Transverse colon (tissue), 4 donors: ENCODE measurements around the gene QKI.

Experiments
- EP300 ChIP-seq: sonication (generic); formaldehyde crosslinking; IDR thresholded peaks from one replicate; pipeline ENCODE4 v1.6.1; 2017; ENCODE audit warnings: antibody characterized with exemption, low read depth
- POLR2A ChIP-seq: fragments of 450-650 bp; IDR thresholded peaks from one replicate; pipeline ENCODE4 v1.6.1; 2016; ENCODE audit warnings: antibody characterized with exemption, mild to moderate bottlenecking, moderate library complexity
- POLR2AphosphoS5 ChIP-seq, 3 donors: sonication (generic); formaldehyde crosslinking; IDR thresholded peaks; one replicate each; pipeline ENCODE4 v1.6.1; 2016; ENCODE audit warnings: antibody characterized with exemption in 3 of 3
- TF ChIP-seq, protein P1 (sequence below), 5 experiments: fragments of 200-600 bp in 3 of 5; fragments of 450-650 bp in 2 of 5; sonication (generic) in 3 of 5; IDR thresholded peaks; 1 replicate in 2 of 5; 2 replicates in 3 of 5; pipeline ENCODE4 v1.5.1; 2016 to 2017; ENCODE audit warnings: antibody characterized with exemption in 5 of 5, inconsistent platforms in 3 of 5, mild to moderate bottlenecking in 2 of 5, moderate library complexity in 1 of 5

DNA sequence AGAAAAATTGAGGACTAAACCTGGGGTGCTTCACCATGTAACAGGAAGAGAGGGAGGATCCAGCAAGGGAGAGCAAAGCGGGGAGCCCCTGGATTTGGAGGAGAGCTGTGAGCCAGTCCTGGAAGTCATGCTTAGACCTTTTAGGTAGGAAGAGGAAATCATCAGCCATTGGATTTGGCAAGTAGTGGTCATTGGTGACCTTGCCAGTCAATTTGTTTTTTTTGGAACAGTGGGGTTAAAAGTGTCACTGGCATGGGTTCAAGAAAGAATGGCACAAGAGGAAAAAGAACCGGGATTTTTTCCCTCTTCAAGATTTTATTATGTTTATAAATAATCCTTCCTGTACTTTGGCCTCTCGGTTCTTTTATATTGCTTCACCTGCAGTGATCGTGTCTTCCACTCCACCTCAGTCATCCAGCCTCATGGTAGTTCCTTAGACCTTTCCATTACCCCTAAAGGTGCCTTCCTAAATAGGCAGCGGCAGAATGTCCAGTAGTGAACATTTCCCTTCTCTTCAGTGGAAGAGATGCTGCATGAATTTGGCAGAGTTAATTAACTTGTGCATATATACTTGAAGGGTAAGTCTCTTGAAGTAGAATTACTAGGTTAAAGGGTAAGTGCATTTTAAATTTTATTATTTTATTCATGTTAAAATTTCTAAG is 124.7 kb downstream of the QKI start:
- TF ChIP-seq POLR2AphosphoS5 (IDR thresholded peaks at IDR 0.05) (no peak), EP300 (no peak), POLR2A (no peak)
- TF ChIP-seq, protein P1, sequence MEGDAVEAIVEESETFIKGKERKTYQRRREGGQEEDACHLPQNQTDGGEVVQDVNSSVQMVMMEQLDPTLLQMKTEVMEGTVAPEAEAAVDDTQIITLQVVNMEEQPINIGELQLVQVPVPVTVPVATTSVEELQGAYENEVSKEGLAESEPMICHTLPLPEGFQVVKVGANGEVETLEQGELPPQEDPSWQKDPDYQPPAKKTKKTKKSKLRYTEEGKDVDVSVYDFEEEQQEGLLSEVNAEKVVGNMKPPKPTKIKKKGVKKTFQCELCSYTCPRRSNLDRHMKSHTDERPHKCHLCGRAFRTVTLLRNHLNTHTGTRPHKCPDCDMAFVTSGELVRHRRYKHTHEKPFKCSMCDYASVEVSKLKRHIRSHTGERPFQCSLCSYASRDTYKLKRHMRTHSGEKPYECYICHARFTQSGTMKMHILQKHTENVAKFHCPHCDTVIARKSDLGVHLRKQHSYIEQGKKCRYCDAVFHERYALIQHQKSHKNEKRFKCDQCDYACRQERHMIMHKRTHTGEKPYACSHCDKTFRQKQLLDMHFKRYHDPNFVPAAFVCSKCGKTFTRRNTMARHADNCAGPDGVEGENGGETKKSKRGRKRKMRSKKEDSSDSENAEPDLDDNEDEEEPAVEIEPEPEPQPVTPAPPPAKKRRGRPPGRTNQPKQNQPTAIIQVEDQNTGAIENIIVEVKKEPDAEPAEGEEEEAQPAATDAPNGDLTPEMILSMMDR (IDR thresholded peaks at IDR 0.05) = no peak
